ENCODE measurements around the gene DCAF11. TPM values are rescaled to one million over a fixed set of nuclear protein-coding genes. Genes with fewer than 3 reads are reported as not detected.

The DCAF11 gene
- total RNA-seq, 1 donor from 2014 or later, result 93.9 TPM

- peak; percentile 37 for DNase-seq
Observed at GRCh38 chr14:24162093-24162492, 47.5 kb downstream of the DCAF11 start.

GRCh38 chr14:24164518-24164991 lies 50.0 kb downstream of the DCAF11 start:
- DNase-seq, result no peak

GRCh38 chr14:24165785-24166184 lies 51.2 kb downstream of the DCAF11 start:
- no peak for DNase-seq

GRCh38 chr14:24167469-24168114 lies 53.0 kb downstream of the DCAF11 start:
- DNase-seq, result no peak

GRCh38 chr14:24171422-24172260 lies 57.1 kb downstream of the DCAF11 start, which contains the start of gene REC8:
Gene REC8 (plus strand): TSS chr14:24172080. CDS start chr14:24172553, 473 bp downstream.
- peak; percentile 97 for DNase-seq

GRCh38 chr14:24172261-24172860 lies 57.8 kb downstream of the DCAF11 start:
- no peak for DNase-seq

GRCh38 chr14:24172871-24173281 lies 58.3 kb downstream of the DCAF11 start:
- no peak for DNase-seq

Other genes with a start within 250 kb of the DCAF11 start
- 36.4 and 42.9 TPM in 2 replicates for gene DHRS4, start 161.0 kb upstream of the DCAF11 start, total RNA-seq
- 11.6 and 12.6 TPM in 2 replicates for gene DHRS4L2, start 125.8 kb upstream of the DCAF11 start, total RNA-seq
- 0.05 TPM in 1 of 2 replicates, not detected in the other for gene CARMIL3, start 62.8 kb upstream of the DCAF11 start, total RNA-seq
- not detected in 2 replicates for gene CPNE6, start 43.2 kb upstream of the DCAF11 start, total RNA-seq
- gene PCK2, start 20.5 kb upstream of the DCAF11 start, total RNA-seq, result 5.8 and 10.5 TPM in 2 replicates
- 0.88 and 2.6 TPM in 2 replicates for gene NRL, start 172 bp downstream of the DCAF11 start, total RNA-seq
- 0.42 and 0.51 TPM in 2 replicates for gene FITM1, start 15.9 kb downstream of the DCAF11 start, total RNA-seq
- gene PSME1, start 21.4 kb downstream of the DCAF11 start, total RNA-seq, result 167 TPM in 2 replicates
- 21.4 and 26.4 TPM in 2 replicates for gene EMC9, start 26.8 kb downstream of the DCAF11 start, total RNA-seq
- 108 and 110 TPM in 2 replicates for gene PSME2, start 31.8 kb downstream of the DCAF11 start, total RNA-seq
- gene RNF31, start 32.7 kb downstream of the DCAF11 start, total RNA-seq, result 53.2 and 54.1 TPM in 2 replicates
- gene IRF9, start 46.5 kb downstream of the DCAF11 start, total RNA-seq, result 37.8 and 55.5 TPM in 2 replicates
- gene REC8, start 57.3 kb downstream of the DCAF11 start, total RNA-seq, result 2.7 and 4.2 TPM in 2 replicates
- gene IPO4, start 74.0 kb downstream of the DCAF11 start, total RNA-seq, result 28.8 and 60.6 TPM in 2 replicates
- gene TM9SF1, start 80.7 kb downstream of the DCAF11 start, total RNA-seq, result 63.5 and 82.5 TPM in 2 replicates
- not detected in 2 replicates for gene TSSK4, start 90.9 kb downstream of the DCAF11 start, total RNA-seq
- gene CHMP4A, start 98.7 kb downstream of the DCAF11 start, total RNA-seq, result 36.8 and 39.3 TPM in 2 replicates
- gene MDP1, start 101.3 kb downstream of the DCAF11 start, total RNA-seq, result 5.9 and 23.7 TPM in 2 replicates
- 197 and 248 TPM in 2 replicates for gene NEDD8, start 117.6 kb downstream of the DCAF11 start, total RNA-seq
- 108 and 121 TPM in 2 replicates for gene GMPR2, start 118.2 kb downstream of the DCAF11 start, total RNA-seq
- 68.4 and 71.7 TPM in 2 replicates for gene TINF2, start 127.8 kb downstream of the DCAF11 start, total RNA-seq
- 0.17 and 0.51 TPM in 2 replicates for gene TGM1, start 148.4 kb downstream of the DCAF11 start, total RNA-seq
- 27.9 and 28.6 TPM in 2 replicates for gene RABGGTA, start 156.8 kb downstream of the DCAF11 start, total RNA-seq
- 10.6 and 16.7 TPM in 2 replicates for gene DHRS1, start 185.0 kb downstream of the DCAF11 start, total RNA-seq
- 30.1 and 33.5 TPM in 2 replicates for gene NOP9, start 185.1 kb downstream of the DCAF11 start, total RNA-seq
- gene CIDEB, start 193.2 kb downstream of the DCAF11 start, total RNA-seq, result 4.6 and 7.5 TPM in 2 replicates
- 5.9 and 9.7 TPM in 2 replicates for gene LTB4R2, start 195.4 kb downstream of the DCAF11 start, total RNA-seq
- gene LTB4R, start 196.7 kb downstream of the DCAF11 start, total RNA-seq, result 3.5 and 3.6 TPM in 2 replicates
- 68.4 and 138 TPM in 2 replicates for gene ADCY4, start 220.3 kb downstream of the DCAF11 start, total RNA-seq
- 4.7 and 5.8 TPM in 2 replicates for gene RIPK3, start 225.2 kb downstream of the DCAF11 start, total RNA-seq

All from dermis blood vessel endothelial cell (primary cell).